A673 (cell line): ENCODE results near the gene ABHD16A. TPM values are rescaled to one million over a fixed set of nuclear protein-coding genes. Genes with fewer than 3 reads are reported as not detected.
A peak's percentile ranks its signal among the peaks of the same experiment; 100 is the strongest.

Experiments used
- BruUV-seq: library from RNA; stranded (reverse); fragments of 400-500 nt; replicated peaks from 2 replicates; lab custom pipeline; 2021; lab: Mats Ljungman, UMichigan
- CTCF ChIA-PET: fragments of 300-600 bp; sonication (Branson Sonifier 250); formaldehyde crosslinking; loops from one replicate; lab custom pipeline; 2022; ENCODE audit warnings: antibody characterized with exemption; lab: Charles Lee
- POLR2A ChIA-PET: fragments of 300-600 bp; sonication (Branson Sonifier 250); formaldehyde crosslinking; loops from one replicate; lab custom pipeline; 2022; ENCODE audit warnings: antibody characterized with exemption; ENCODE audit not compliant: low non-redundant PET; lab: Charles Lee
- DNase-seq: peaks from one replicate; pipeline ENCODE4 v3.0.0-alpha.2; 2015; ENCODE audit warnings: low spot score
- H3K27ac ChIP-seq: fragments of 200-600 bp; sonication (generic); 2 replicates; pipeline ENCODE4 v1.5.1; 2016; ENCODE audit warnings: mixed run types, low read depth, mild to moderate bottlenecking, mixed read lengths, antibody characterized with exemption, low read length; ENCODE audit not compliant: poor library complexity, severe bottlenecking
- H3K27me3 ChIP-seq: fragments of 200-600 bp; sonication (generic); replicated peaks from 2 replicates; pipeline ENCODE4 v1.6.1; 2017; ENCODE audit warnings: mixed run types, low read depth, mild to moderate bottlenecking, mixed read lengths, antibody characterized with exemption, low read length; ENCODE audit not compliant: insufficient read depth, poor library complexity
- H3K36me3 ChIP-seq: fragments of 200-600 bp; sonication (generic); 2 replicates; pipeline ENCODE4 v1.6.1; 2016; ENCODE audit warnings: mixed run types, mild to moderate bottlenecking, mixed read lengths, antibody characterized with exemption, low read length; ENCODE audit not compliant: insufficient read depth, poor library complexity, severe bottlenecking
- H3K4me1 ChIP-seq: fragments of 200-600 bp; sonication (generic); 2 replicates; pipeline ENCODE4 v1.6.1; 2017; ENCODE audit warnings: mixed run types, mild to moderate bottlenecking, mixed read lengths, antibody characterized with exemption, low read length; ENCODE audit not compliant: insufficient read depth, poor library complexity, severe bottlenecking
- H3K4me3 ChIP-seq: fragments of 200-600 bp; sonication (generic); 2 replicates; pipeline ENCODE4 v1.5.1; 2016; ENCODE audit warnings: low read depth, mixed run types, mild to moderate bottlenecking, mixed read lengths, low read length; ENCODE audit not compliant: poor library complexity, severe bottlenecking
- H3K9me3 ChIP-seq: fragments of 200-600 bp; sonication (generic); 2 replicates; pipeline ENCODE4 v1.6.1; 2016; ENCODE audit warnings: mixed run types, low read depth, mild to moderate bottlenecking, mixed read lengths, antibody characterized with exemption, low read length; ENCODE audit not compliant: poor library complexity, severe bottlenecking
- CTCF ChIP-seq: fragments of 300-800, 200-600 bp; sonication (generic); conservative IDR thresholded peaks from 2 replicates; pipeline ENCODE4 v1.5.1; 2017; ENCODE audit warnings: low read depth, mild to moderate bottlenecking, antibody characterized with exemption, low read length, moderate library complexity, mixed read lengths
- EZH2 ChIP-seq: fragments of 200-600 bp; sonication (generic); IDR thresholded peaks from 2 replicates; pipeline ENCODE4 v1.6.1; 2017; ENCODE audit warnings: borderline replicate concordance, low read depth, mild to moderate bottlenecking, mixed read lengths, antibody characterized with exemption, low read length; ENCODE audit not compliant: poor library complexity, severe bottlenecking
- intact Hi-C: fragments of 100-400 bp; cut with micrococcal nuclease; formaldehyde crosslinking; loops from one replicate; pipeline ENCODE4 v1.10.0; 2022; ENCODE audit not compliant: unreplicated experiment
- total RNA-seq: library from RNA; stranded (reverse); gene quantifications from 2 replicates; pipeline ENCODE4 v1.2.3, GENCODE V29; 2021

Gene ABHD16A
- total RNA-seq, 1 experiment from 2014 or later = 45.6 TPM

GRCh38 chr6:31690231-31691077 is 12.7 kb downstream of the ABHD16A start:
- ChIA-PET CTCF (interaction anchor here (0.6 kb wide), 1 partner anchor 39 kb away, joined by 3 read pairs; no protein-coding TSS in a partner anchor), POLR2A (no interaction called here)
- BruUV-seq = no TSS peak
- Histone ChIP-seq H3K4me3 (no peak overlapping the region), H3K9me3 (no peaks in the 10 kb centered on the region), H3K27me3 (no peaks in the 10 kb centered on the region), H3K36me3 (peaks cover 30% of the 10 kb centered on the region), H3K4me1 (no peaks in the 10 kb centered on the region), H3K27ac (no peak overlapping the region)
- TF ChIP-seq CTCF (no peak), EZH2 (no peak)
- no peak for DNase-seq
- intact Hi-C loops = no loop called here

- no peak overlapping the region for H3K27ac ChIP-seq
- H3K4me3 ChIP-seq = no peak overlapping the region
- ChIA-PET CTCF (no interaction called here), POLR2A (no interaction called here)
- no TSS peak for BruUV-seq
- intact Hi-C loops = loop anchor here (10.0 kb wide), 1 partner anchor 265 kb away; the partner anchor contains the start of genes NELFE and SKIC2
- peaks cover 23% of the 10 kb centered on the region for H3K36me3 ChIP-seq
- no peaks in the 10 kb centered on the region for H3K27me3 ChIP-seq
- DNase-seq = no peak
- peak; percentile 58 for TF ChIP-seq CTCF
- TF ChIP-seq EZH2 = no peak
- no peaks in the 10 kb centered on the region for H3K9me3 ChIP-seq
- no peaks in the 10 kb centered on the region for H3K4me1 ChIP-seq
These were observed 13.6 kb downstream of the ABHD16A start for GRCh38 chr6:31689249-31690110.

GRCh38 chr6:31687860-31688693 is 15.0 kb downstream of the ABHD16A start:
- Histone ChIP-seq H3K27me3 (no peaks in the 10 kb centered on the region), H3K4me1 (no peaks in the 10 kb centered on the region), H3K36me3 (peaks cover 23% of the 10 kb centered on the region), H3K27ac (no peak overlapping the region), H3K4me3 (no peak overlapping the region), H3K9me3 (no peaks in the 10 kb centered on the region)
- ChIA-PET POLR2A (no interaction called here), CTCF (interaction anchor here (0.5 kb wide), 1 partner anchor 77 kb away, joined by 4 read pairs; no protein-coding TSS in a partner anchor)
- no peak for DNase-seq
- intact Hi-C loops = loop anchor here (10.0 kb wide), 1 partner anchor 267 kb away; the partner anchor contains the start of genes NELFE and SKIC2
- TF ChIP-seq EZH2 = no peak
- no TSS peak for BruUV-seq
